NCI-H748 (cell line): Measurements from ENCODE around the gene P2RY6.

ENCODE experiments used
- DNase-seq: peaks from one replicate; lab custom pipeline; 2025; ENCODE audit not compliant: unreplicated experiment; lab: John Stamatoyannopoulos, UW

The P2RY6 gene

DNA sequence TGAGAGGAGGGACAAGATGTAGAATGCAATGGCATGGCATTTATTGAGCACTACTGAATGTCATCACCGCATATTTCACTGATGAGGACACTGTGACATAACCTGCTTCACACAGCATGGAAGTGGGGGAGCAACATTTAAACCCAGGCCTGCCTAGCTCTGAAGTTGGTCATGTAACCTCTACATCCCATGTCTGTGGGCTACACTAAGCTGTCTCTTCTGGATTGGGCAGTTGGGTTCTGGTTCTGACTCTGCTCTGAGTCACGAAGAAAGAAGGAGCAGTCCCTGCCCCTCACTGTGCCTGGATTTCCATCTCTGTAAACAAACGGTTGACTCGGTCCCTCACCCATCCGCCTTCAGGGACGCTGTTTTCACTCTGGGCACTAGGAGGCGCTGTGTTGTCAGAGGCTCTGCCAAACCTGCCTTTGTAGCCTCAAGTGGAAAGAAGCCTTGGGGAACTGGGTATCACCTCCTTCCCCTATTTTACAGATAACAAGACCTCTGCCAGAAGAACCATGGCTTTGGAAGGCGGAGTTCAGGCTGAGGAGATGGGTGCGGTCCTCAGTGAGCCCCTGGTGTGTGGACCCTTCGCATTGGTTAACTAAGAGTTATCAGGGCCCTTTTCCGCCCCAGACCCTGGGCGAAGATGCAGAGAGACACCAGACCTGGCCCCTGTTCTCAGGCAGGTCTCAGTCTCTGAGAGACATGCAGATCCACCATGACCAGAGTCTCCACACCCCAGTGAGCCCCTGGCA lies 23.3 kb downstream of the P2RY6 start:
- DNase-seq: peak; percentile 66

DNA sequence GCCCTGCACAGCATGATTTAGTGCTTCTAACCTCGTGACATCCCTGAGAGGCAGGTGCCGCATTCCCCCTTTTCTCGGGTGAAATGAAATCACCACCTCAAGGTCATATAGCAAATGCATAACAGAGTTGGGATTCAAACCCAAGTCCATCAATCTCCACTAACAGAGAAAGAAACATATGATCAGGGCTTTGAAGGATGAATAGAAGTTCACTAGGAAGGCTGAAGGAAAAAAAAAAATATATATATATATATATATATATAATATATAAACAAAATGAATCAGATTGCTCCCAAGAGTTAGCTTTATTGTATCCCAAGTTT lies 23.8 kb downstream of the P2RY6 start:
- no peak for DNase-seq

- DNase-seq: no peak
These were observed 24.5 kb downstream of the P2RY6 start for GRCh38 chr11:73296501-73297230.

- no peak for DNase-seq
These were observed 25.1 kb downstream of the P2RY6 start for GRCh38 chr11:73297231-73297590.

DNA sequence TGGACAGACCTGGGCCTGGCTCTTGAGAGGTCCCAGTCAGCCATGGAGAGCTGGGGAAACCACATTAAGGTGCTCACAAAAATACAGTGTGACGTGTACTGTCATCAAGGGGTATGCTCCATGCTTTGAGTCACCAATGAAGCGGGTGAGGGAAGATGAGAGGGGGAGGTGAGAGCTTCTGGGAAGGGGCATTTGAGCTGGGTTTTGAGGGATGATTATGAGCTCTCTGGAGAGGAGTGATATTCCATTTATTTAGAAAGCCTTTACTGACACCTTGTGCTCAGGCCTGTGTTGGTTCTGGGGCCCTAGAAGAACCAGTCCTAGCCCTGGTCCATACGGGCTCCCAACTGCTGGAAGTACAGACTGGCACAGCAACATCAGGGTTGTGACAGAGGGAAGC lies 25.6 kb downstream of the P2RY6 start:
- DNase-seq: no peak

- DNase-seq: no peak
These were observed 26.1 kb downstream of the P2RY6 start for GRCh38 chr11:73298233-73298632.

DNA sequence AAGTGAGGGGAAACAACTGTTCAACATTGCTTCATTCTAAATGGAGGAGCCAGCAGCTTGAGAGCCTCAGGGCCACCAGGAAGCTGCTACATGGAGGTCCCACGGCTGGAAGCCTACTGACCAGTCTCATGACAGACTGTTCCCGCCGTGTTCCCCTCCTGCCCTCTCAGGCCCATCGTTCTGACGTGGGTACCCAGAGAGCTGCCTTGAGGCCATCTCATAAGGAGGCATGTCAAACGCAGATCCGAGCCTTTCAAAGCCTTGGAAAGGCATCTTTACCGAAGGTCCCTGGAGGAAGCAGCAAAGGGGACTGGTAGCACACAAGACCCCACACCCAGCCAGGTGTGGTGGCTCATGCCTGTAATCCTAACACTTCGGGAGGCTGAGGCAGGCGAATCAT lies 27.6 kb downstream of the P2RY6 start:
- no peak for DNase-seq

DNA sequence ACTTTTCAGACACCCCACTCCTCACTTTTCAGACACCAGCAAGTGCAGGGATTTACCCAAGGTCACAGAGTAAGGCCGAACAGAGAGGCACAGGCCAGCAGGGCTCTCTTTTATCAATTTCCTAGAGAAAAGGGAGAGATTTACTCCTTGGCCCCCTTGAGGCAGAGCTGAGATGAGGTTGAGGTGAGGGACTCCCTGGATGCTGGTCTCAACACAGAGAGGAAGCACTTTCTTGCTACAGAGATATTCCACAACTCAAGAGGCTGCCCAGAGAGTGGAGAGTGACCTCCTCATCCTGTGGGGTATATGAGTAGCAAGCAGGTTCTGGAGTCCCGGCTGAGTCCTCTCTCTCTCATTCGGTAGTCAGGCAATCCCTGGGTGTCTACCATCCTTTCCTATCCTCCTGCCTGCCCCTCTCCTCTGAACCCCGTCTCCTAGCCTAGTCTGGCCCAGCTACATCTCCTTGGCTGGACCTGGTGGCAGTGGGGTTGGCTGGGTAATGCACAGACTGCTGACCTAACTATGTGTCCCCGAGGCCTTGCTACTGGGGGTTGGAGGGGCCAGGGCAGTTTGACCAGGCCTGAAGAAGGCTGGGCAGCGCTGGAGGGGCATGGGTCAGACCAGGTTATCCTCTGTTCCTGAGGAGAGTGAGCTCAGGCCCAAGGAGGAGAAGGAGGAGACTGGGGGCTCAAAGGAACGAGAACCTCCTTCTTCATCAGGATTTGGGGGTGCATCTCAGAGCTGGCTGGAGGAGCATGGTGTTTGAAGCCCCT lies 34.1 kb downstream of the P2RY6 start:
- DNase-seq: no peak

DNA sequence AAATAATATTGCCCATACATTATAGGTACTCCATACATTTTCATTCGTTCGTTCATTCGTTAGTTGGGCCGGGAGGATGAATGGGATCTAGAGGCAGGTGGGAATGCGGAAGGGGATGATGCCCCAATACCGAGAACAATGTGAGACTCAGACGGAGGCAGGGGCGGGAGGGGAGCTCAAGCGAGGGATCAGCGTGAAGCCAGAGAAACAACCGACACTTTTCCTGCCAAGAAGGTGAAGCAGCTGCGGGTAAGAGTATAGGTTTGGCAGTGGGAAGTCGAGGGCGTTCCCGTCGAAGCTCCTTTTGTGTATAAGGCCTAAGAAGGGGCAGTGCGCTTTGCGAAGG lies 34.8 kb downstream of the P2RY6 start:
- DNase-seq: no peak

GRCh38 chr11:73307323-73308002 lies 35.3 kb downstream of the P2RY6 start:
- DNase-seq: peak; percentile 99

DNA sequence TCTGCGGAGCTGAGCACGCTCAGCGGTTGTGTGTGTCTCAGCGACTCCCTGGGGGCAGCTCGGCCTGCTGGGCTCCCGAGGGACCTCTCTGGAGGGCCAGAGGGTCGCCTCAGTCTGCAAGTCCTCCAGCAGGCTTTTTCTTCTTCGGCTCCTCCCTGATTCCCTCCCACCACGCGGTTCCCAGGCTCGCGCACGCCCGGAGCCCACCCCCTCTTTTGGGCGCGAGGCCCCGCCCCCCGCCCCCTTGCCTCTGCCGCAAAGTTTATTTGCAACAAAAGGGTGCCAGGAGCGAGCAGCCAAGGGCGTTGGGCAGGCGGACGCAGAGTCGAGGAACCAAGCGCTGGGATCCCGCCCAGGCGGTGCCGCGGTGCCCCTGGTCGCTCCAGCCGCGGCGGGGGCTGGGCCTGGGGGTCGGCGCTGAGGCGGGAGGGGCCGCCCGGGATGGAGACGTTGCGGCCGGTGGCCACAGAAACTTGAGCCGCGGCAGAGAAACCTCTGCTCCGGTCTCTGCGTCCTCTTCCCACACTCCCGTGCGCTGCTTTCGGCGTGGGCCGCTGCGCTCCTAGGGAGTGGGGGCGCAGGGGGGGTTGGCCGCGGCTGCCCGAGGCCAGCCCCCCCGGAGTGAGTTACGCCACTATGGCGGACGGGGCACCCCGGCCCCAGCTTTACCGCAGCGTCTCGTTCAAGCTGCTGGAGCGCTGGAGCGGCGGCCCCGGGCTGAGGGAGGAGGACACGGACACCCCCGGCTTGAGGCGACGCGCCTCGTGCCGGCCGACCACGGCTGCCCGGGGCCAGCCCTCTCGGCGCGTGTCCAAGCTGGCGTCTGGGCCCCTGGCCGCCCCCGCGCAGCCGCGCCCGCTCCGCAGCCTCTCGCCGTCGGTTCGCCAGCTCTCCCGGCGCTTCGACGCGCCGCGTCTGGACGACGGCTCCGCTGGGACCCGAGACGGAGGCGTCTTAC lies 36.1 kb downstream of the P2RY6 start, which contains the start of gene ARHGEF17:
Gene ARHGEF17 (plus strand): TSS at position 274 of the 958 bp plus-strand sequence. CDS start 363 bp downstream, at position 637.
- DNase-seq: peak; percentile 93

- peak; percentile 60 for DNase-seq
These were observed 37.1 kb downstream of the P2RY6 start for GRCh38 chr11:73308961-73309919.

DNA sequence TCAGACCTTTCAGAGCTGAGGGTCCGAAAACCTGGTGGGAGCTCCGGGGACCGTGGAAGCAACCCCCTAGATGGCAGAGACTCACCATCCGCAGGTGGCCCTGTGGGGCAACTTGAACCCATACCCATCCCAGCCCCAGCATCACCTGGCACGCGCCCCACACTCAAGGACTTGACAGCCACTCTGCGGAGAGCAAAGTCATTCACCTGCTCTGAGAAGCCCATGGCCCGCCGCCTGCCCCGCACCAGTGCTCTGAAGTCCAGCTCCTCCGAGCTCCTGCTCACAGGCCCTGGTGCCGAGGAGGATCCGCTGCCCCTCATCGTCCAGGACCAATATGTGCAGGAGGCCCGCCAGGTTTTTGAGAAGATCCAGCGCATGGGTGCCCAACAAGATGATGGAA lies 37.9 kb downstream of the P2RY6 start:
- no peak for DNase-seq

- no peak for DNase-seq
These were observed 38.7 kb downstream of the P2RY6 start for GRCh38 chr11:73310661-73311393.

DNA sequence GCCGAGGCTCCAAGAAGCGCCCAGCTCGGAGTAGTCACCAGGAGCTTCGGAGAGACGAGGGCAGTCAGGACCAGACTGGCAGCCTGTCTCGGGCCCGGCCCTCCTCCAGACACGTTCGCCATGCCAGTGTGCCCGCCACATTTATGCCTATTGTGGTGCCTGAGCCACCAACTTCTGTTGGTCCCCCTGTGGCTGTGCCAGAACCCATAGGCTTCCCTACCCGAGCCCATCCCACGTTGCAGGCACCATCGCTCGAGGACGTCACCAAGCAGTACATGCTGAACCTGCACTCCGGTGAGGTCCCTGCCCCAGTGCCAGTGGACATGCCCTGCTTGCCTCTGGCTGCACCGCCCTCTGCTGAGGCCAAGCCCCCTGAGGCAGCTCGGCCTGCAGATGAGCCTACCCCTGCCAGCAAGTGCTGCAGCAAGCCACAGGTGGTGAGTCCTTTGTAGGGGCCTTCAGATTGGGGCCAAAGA lies 39.3 kb downstream of the P2RY6 start:
- no peak for DNase-seq

DNA sequence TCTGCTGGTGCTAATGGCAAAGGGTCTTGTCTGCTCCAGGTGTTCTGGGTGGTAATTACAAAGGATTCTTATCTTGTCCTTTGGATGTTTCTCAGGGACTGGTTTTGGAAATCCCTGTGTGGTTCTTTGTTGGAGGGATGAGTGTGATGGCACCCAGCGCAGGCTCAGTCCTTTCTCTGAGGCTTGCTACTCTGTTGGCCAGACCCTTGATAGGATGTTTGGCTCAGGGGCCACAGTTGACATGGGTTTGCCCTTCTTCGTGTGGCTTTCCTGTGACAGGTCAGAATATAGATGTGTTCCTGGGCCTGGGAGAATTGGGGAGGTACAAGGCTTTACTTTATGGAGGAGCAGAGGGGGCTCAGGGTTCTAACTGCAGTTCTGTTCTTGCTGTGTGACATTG lies 39.9 kb downstream of the P2RY6 start:
- DNase-seq: no peak

GRCh38 chr11:73312851-73313327 lies 40.8 kb downstream of the P2RY6 start:
- no peak for DNase-seq

DNA sequence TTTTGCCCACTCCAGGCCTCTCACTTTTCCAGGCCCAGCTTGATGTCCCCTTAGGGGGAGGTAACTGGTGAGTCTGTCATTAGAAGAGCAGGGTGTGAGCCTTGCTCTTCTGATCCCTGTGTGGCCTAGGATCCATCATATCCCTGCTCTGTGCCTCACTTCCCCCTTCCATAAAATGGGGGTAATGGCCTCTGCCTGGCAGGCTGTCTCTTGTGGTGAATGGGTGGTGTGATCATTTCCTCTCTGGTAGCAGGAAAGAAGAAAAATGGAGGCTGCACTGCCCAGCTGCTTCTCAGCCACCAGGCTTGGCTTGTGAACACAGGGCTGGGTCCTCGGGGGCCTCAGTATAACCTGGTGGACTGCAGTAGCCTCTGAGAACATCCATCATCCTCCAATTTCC lies 41.5 kb downstream of the P2RY6 start:
- DNase-seq: no peak
